Mucosa of stomach (tissue), 1 donor: ENCODE results near the gene CEP120.
"Not testable (repeated sequence)": the region's sequence is repeated elsewhere in the genome, so short reads cannot be mapped to it uniquely, and the experiment has no call there.

ENCODE experiments used
- H3K27me3 ChIP-seq: one replicate; pipeline ENCODE4 v1.7.0; 2013; ENCODE audit warnings: mild to moderate bottlenecking, low read length; ENCODE audit not compliant: control insufficient read depth, insufficient read depth
- H3K36me3 ChIP-seq: one replicate; pipeline ENCODE4 v1.7.0; 2013; ENCODE audit warnings: low read length; ENCODE audit not compliant: control insufficient read depth, insufficient read depth
- H3K4me1 ChIP-seq: one replicate; pipeline ENCODE4 v1.7.0; 2013; ENCODE audit warnings: mild to moderate bottlenecking, low read length; ENCODE audit not compliant: control insufficient read depth, insufficient read depth
- H3K4me3 ChIP-seq: one replicate; pipeline ENCODE4 v1.7.0; 2013; ENCODE audit warnings: low read length
- H3K9ac ChIP-seq: one replicate; pipeline ENCODE4 v1.7.0; 2013; ENCODE audit warnings: mild to moderate bottlenecking, low read length, moderate library complexity
- H3K9me3 ChIP-seq: one replicate; pipeline ENCODE4 v1.7.0; 2013; ENCODE audit warnings: mild to moderate bottlenecking, low read length, moderate library complexity; ENCODE audit not compliant: control insufficient read depth
- donor health status: Pancreatic carcinoma.

The CEP120 gene

GRCh38 chr5:123423278-123424149 is at the start of gene CEP120:
CEP120 (minus strand) TSS chr5:123423403; CDS start chr5:123422998, 405 bp downstream.
- H3K27me3 ChIP-seq = no peaks in the 10 kb centered on the region
- H3K9ac ChIP-seq = peak within 1 kb of the TSS; percentile 85
- H3K9me3 ChIP-seq = no peaks in the 10 kb centered on the region
- H3K4me1 ChIP-seq = peaks cover 8% of the 10 kb centered on the region
- peak within 1 kb of the TSS; percentile 65 for H3K4me3 ChIP-seq
- H3K36me3 ChIP-seq = no peaks in the 10 kb centered on the region

GRCh38 chr5:123472150-123472924 is 49.1 kb upstream of the CEP120 start:
- Histone ChIP-seq H3K9ac (no peak overlapping the region), H3K36me3 (no peaks in the 10 kb centered on the region), H3K27me3 (no peaks in the 10 kb centered on the region), H3K4me1 (no peaks in the 10 kb centered on the region), H3K4me3 (no peak overlapping the region), H3K9me3 (no peaks in the 10 kb centered on the region)

GRCh38 chr5:123471385-123471784 is 48.2 kb upstream of the CEP120 start:
- H3K4me1 ChIP-seq = no peaks in the 10 kb centered on the region
- no peak overlapping the region for H3K4me3 ChIP-seq
- no peak overlapping the region for H3K9ac ChIP-seq
- no peaks in the 10 kb centered on the region for H3K36me3 ChIP-seq
- no peaks in the 10 kb centered on the region for H3K27me3 ChIP-seq
- no peaks in the 10 kb centered on the region for H3K9me3 ChIP-seq

GRCh38 chr5:123466839-123467238 is 43.6 kb upstream of the CEP120 start:
- not testable (repeated sequence) for H3K27me3 ChIP-seq, H3K4me1 ChIP-seq, H3K9me3 ChIP-seq, H3K9ac ChIP-seq, H3K36me3 ChIP-seq, H3K4me3 ChIP-seq

GRCh38 chr5:123460296-123460729 is 37.1 kb upstream of the CEP120 start:
- Histone ChIP-seq H3K4me1 (peaks cover 5% of the 10 kb centered on the region), H3K9me3 (no peaks in the 10 kb centered on the region), H3K27me3 (no peaks in the 10 kb centered on the region), H3K4me3 (no peak overlapping the region), H3K9ac (no peak overlapping the region), H3K36me3 (no peaks in the 10 kb centered on the region)

- H3K9ac ChIP-seq, H3K9me3 ChIP-seq, H3K4me3 ChIP-seq: not testable (repeated sequence)
Observed at GRCh38 chr5:123458994-123459393, 35.8 kb upstream of the CEP120 start.

GRCh38 chr5:123456242-123456641 is 33.0 kb upstream of the CEP120 start:
- Histone ChIP-seq H3K4me1 (peaks cover 5% of the 10 kb centered on the region), H3K4me3 (no peak overlapping the region), H3K9me3 (no peaks in the 10 kb centered on the region), H3K27me3 (no peaks in the 10 kb centered on the region), H3K9ac (no peak overlapping the region), H3K36me3 (no peaks in the 10 kb centered on the region)

More at GRCh38 chr5:123458994-123459393, 35.8 kb upstream of the CEP120 start:
- H3K36me3 ChIP-seq, H3K27me3 ChIP-seq, H3K4me1 ChIP-seq: not testable (repeated sequence)

- Histone ChIP-seq H3K9ac (no peak overlapping the region), H3K27me3 (no peaks in the 10 kb centered on the region), H3K4me3 (no peak overlapping the region), H3K4me1 (peaks cover 3% of the 10 kb centered on the region), H3K36me3 (no peaks in the 10 kb centered on the region), H3K9me3 (no peaks in the 10 kb centered on the region)
Observed at GRCh38 chr5:123455640-123456039, 32.4 kb upstream of the CEP120 start.

- H3K9me3 ChIP-seq = no peaks in the 10 kb centered on the region
- no peak overlapping the region for H3K4me3 ChIP-seq
- H3K27me3 ChIP-seq = no peaks in the 10 kb centered on the region
- H3K4me1 ChIP-seq = no peaks in the 10 kb centered on the region
- H3K36me3 ChIP-seq = no peaks in the 10 kb centered on the region
- no peak overlapping the region for H3K9ac ChIP-seq
Observed at GRCh38 chr5:123455095-123455494, 31.9 kb upstream of the CEP120 start.

- Histone ChIP-seq H3K27me3 (no peaks in the 10 kb centered on the region), H3K9me3 (no peaks in the 10 kb centered on the region), H3K4me1 (no peaks in the 10 kb centered on the region), H3K36me3 (no peaks in the 10 kb centered on the region), H3K9ac (no peak overlapping the region), H3K4me3 (no peak overlapping the region)
Observed at GRCh38 chr5:123454259-123454911, 31.2 kb upstream of the CEP120 start.

- Histone ChIP-seq H3K27me3 (no peaks in the 10 kb centered on the region), H3K4me1 (no peaks in the 10 kb centered on the region), H3K9ac (no peak overlapping the region), H3K9me3 (no peaks in the 10 kb centered on the region), H3K4me3 (no peak overlapping the region), H3K36me3 (no peaks in the 10 kb centered on the region)
Observed at GRCh38 chr5:123452401-123452800, 29.2 kb upstream of the CEP120 start.

GRCh38 chr5:123451047-123451446 is 27.8 kb upstream of the CEP120 start:
- Histone ChIP-seq H3K9me3 (no peaks in the 10 kb centered on the region), H3K4me1 (no peaks in the 10 kb centered on the region), H3K9ac (no peak overlapping the region), H3K4me3 (no peak overlapping the region), H3K36me3 (no peaks in the 10 kb centered on the region), H3K27me3 (no peaks in the 10 kb centered on the region)
